Memory B cell (primary cell): ENCODE data around the gene MIGA2.
"Not testable (repeated sequence)": the region's sequence is repeated elsewhere in the genome, so short reads cannot be mapped to it uniquely, and the experiment has no call there.

ENCODE experiments used
- ATAC-seq: fragments of 150-1000 bp; cut with Tn5 transposase; 2 replicates; pipeline ENCODE4 v1.10.0; 2021; ENCODE audit warnings: low read depth, mild to moderate bottlenecking, moderate library complexity
- DNase-seq, 2 donors: peaks; one replicate each; pipeline ENCODE4 v3.0.0; 2022; ENCODE audit warnings: low spot score in 2 of 2
- H3K27ac Mint-ChIP-seq: one replicate; pipeline ENCODE4 v1.8.0; 2022; ENCODE audit warnings: mild to moderate bottlenecking, moderate library complexity, mixed read lengths
- H3K27me3 Mint-ChIP-seq: one replicate; pipeline ENCODE4 v1.8.0; 2022; ENCODE audit warnings: mixed read lengths
- H3K36me3 Mint-ChIP-seq: one replicate; pipeline ENCODE4 v1.8.0; 2022; ENCODE audit warnings: mild to moderate bottlenecking, mixed read lengths
- H3K4me1 Mint-ChIP-seq: one replicate; pipeline ENCODE4 v1.8.0; 2022; ENCODE audit warnings: mixed read lengths
- H3K4me3 Mint-ChIP-seq: one replicate; pipeline ENCODE4 v1.8.0; 2022; ENCODE audit warnings: mild to moderate bottlenecking, moderate library complexity, mixed read lengths
- H3K9me3 Mint-ChIP-seq: one replicate; pipeline ENCODE4 v1.8.0; 2022; ENCODE audit warnings: mixed read lengths

Gene MIGA2

GRCh38 chr9:129110740-129111527 is 74.5 kb downstream of the MIGA2 start, which contains the start of the genes CRAT and PTPA:
TSS of gene CRAT (minus strand) at chr9:129110793. CDS start at chr9:129110509, 284 bp downstream.
TSS of gene PTPA (plus strand) at chr9:129111415. CDS start at chr9:129111601, 186 bp downstream.
- peaks cover 10% of the 10 kb centered on the region for H3K4me1 Mint-ChIP-seq
- no peaks in the 10 kb centered on the region for H3K27me3 Mint-ChIP-seq
- H3K36me3 Mint-ChIP-seq = no peaks in the 10 kb centered on the region
- peak within 1 kb of the TSS; percentile 91 for H3K27ac Mint-ChIP-seq
- H3K4me3 Mint-ChIP-seq = peak within 1 kb of the TSS; percentile 92
- DNase-seq (peak; percentile 85 to 92), ATAC-seq (peak; percentile 84)
- no peaks in the 10 kb centered on the region for H3K9me3 Mint-ChIP-seq

- ATAC-seq = peak; percentile 0
- H3K4me3 Mint-ChIP-seq = peak overlapping the region; percentile 92
- H3K27me3 Mint-ChIP-seq = no peaks in the 10 kb centered on the region
- peak overlapping the region; percentile 91 for H3K27ac Mint-ChIP-seq
- peaks cover 10% of the 10 kb centered on the region for H3K4me1 Mint-ChIP-seq
- DNase-seq = no peak
- H3K36me3 Mint-ChIP-seq = no peaks in the 10 kb centered on the region
- H3K9me3 Mint-ChIP-seq = no peaks in the 10 kb centered on the region
Measured at GRCh38 chr9:129111528-129112151, 75.2 kb downstream of the MIGA2 start.

- not testable (repeated sequence) for H3K4me1 Mint-ChIP-seq, H3K9me3 Mint-ChIP-seq, DNase-seq, H3K27me3 Mint-ChIP-seq, ATAC-seq, H3K36me3 Mint-ChIP-seq, H3K27ac Mint-ChIP-seq
- peak overlapping the region; percentile 92 for H3K4me3 Mint-ChIP-seq
Measured at GRCh38 chr9:129112526-129112925, 76.1 kb downstream of the MIGA2 start.

- DNase-seq (no peak), ATAC-seq (no peak)
- no peak overlapping the region for H3K4me3 Mint-ChIP-seq
- no peaks in the 10 kb centered on the region for H3K36me3 Mint-ChIP-seq
- no peaks in the 10 kb centered on the region for H3K9me3 Mint-ChIP-seq
- H3K27ac Mint-ChIP-seq = no peak overlapping the region
- peaks cover 10% of the 10 kb centered on the region for H3K4me1 Mint-ChIP-seq
- H3K27me3 Mint-ChIP-seq = no peaks in the 10 kb centered on the region
Measured at GRCh38 chr9:129113645-129114304, 77.3 kb downstream of the MIGA2 start.

- DNase-seq (no peak), ATAC-seq (no peak)
- Mint-ChIP-seq H3K9me3 (no peaks in the 10 kb centered on the region), H3K4me1 (peaks cover 4% of the 10 kb centered on the region), H3K27me3 (no peaks in the 10 kb centered on the region), H3K36me3 (peaks cover 8% of the 10 kb centered on the region), H3K27ac (no peak overlapping the region), H3K4me3 (no peak overlapping the region)
Measured at GRCh38 chr9:129118799-129119198, 82.4 kb downstream of the MIGA2 start.

- Mint-ChIP-seq H3K36me3 (peaks cover 8% of the 10 kb centered on the region), H3K9me3 (no peaks in the 10 kb centered on the region), H3K4me3 (no peak overlapping the region), H3K27ac (no peak overlapping the region), H3K27me3 (no peaks in the 10 kb centered on the region), H3K4me1 (peaks cover 4% of the 10 kb centered on the region)
- ATAC-seq (no peak), DNase-seq (no peak)
Measured at GRCh38 chr9:129121483-129121882, 85.1 kb downstream of the MIGA2 start.
